Measurements from ENCODE around the gene PPM1B. TPM values are rescaled to one million over a fixed set of nuclear protein-coding genes. Genes with fewer than 3 reads are reported as not detected.
"Not testable (repeated sequence)": the region's sequence is repeated elsewhere in the genome, so short reads cannot be mapped to it uniquely, and the experiment has no call there.

The PPM1B gene
- total and polyA plus RNA-seq, 2 of the 8 experiments (the other 6 are each of a cell fraction or from before 2014, with no cell fraction given): 43.6 to 126 TPM

DNA sequence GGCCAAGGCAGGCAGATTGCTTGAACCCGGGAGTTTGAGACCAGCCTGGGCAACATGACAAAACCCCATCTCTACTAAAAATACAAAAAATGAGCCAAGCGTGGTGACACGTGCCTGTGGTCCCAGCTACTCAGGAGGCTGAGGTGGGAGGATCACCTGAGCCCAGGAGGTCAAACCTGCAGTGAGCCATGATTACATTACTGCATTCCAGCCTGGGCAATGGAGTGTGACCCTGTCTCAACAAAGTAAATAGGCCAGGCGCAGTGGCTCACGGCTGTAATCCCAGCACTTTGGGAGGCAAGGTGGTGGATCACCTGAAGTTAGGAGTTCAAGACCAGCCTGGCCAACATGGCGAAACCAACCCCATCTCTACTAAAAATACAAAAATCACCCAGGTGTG is 80.6 kb downstream of the PPM1B start:
- H2BK120ac ChIP-seq (replicated peaks; ENCODE audit: low read depth, low read length); H3K27me3 ChIP-seq (replicated peaks in 1 of 4; ENCODE audit: control insufficient read depth in 3 of 4, extremely low read depth in 1 of 4, insufficient read depth in 3 of 4, low read length in 3 of 4); H3K4ac ChIP-seq (replicated peaks; ENCODE audit: insufficient read length, low read depth, low read length); H2AK5ac ChIP-seq (ENCODE audit: low read depth, low read length); H3K9me3 ChIP-seq (ENCODE audit: insufficient read depth in 2 of 2, low read depth in 1 of 2, low read length in 1 of 2); H4K5ac ChIP-seq (ENCODE audit: insufficient read length, low read depth, low read length); H3K14ac ChIP-seq (ENCODE audit: insufficient read length); POLR2A ChIA-PET (ENCODE audit: partially characterized antibody); FAIRE-seq; H3K4me2 ChIP-seq (ENCODE audit: insufficient read depth in 1 of 2, low read depth in 2 of 2, low read length in 2 of 2); H3K79me1 ChIP-seq (ENCODE audit: low read depth, low read length); H3K27ac ChIP-seq (ENCODE audit: low read depth, low read length); H2BK15ac ChIP-seq (ENCODE audit: low read length); DNase-seq (ENCODE audit: low read depth in 1 of 2, low spot score in 2 of 2); H3K36me3 ChIP-seq (ENCODE audit: control insufficient read depth in 2 of 4, insufficient read depth in 4 of 4, low read length in 3 of 4); H4K20me1 ChIP-seq (replicated peaks in 1 of 2; ENCODE audit: control insufficient read depth in 1 of 2, insufficient read depth in 2 of 2, low read length in 2 of 2); H3K9ac ChIP-seq (replicated peaks in 1 of 4; ENCODE audit: extremely low read depth in 1 of 4, low read depth in 3 of 4, low read length in 3 of 4); H2BK20ac ChIP-seq (ENCODE audit: low read length); H4K91ac ChIP-seq (replicated peaks; ENCODE audit: insufficient read length, low read length); H3K79me2 ChIP-seq (ENCODE audit: control insufficient read depth in 1 of 2, insufficient read depth in 2 of 2, low read length in 2 of 2); H2AFZ ChIP-seq (ENCODE audit: low read length); H3K18ac ChIP-seq (ENCODE audit: extremely low read depth, low read length); H3K4me3 ChIP-seq (ENCODE audit: extremely low read depth in 1 of 4, insufficient read depth in 2 of 4, low read depth in 3 of 4, low read length in 4 of 4); H3K4me1 ChIP-seq (replicated peaks in 1 of 4; ENCODE audit: control insufficient read depth in 3 of 4, insufficient read depth in 4 of 4, low read length in 3 of 4); H3K23me2 ChIP-seq (ENCODE audit: low read depth, low read length); H4K8ac ChIP-seq (ENCODE audit: extremely low read depth, insufficient read depth, low read length); H3K23ac ChIP-seq (ENCODE audit: insufficient read length); H2BK12ac ChIP-seq (ENCODE audit: low read depth, low read length); H3K56ac ChIP-seq (replicated peaks; ENCODE audit: insufficient read length, low read depth, low read length); H2BK5ac ChIP-seq (ENCODE audit: low read depth, low read length): not testable (repeated sequence)
- 96% methylated on average over 6 of the region's 6 CpGs; no CpG with 5 or more reads in 1 of the 2 experiments for WGBS, 2 experiments (ENCODE audit: extremely low coverage in 1 of 2, insufficient coverage in 1 of 2, insufficient read length in 1 of 2, insufficient replicate concordance in 2 of 2, low coverage in 1 of 2, low lambda C conversion rate in 2 of 2, missing lambda C conversion rate in 1 of 2)
- CTCF ChIA-PET (ENCODE audit: partially characterized antibody): interaction anchor here (1.0 to 3.5 kb wide), 8 partner anchors 11 to 163 kb away, joined by 3 to 13 read pairs (median 4); no protein-coding TSS in a partner anchor
